Tibial artery (tissue), 4 donors: ENCODE data around the gene KIDINS220.
A peak's percentile ranks its signal among the peaks of the same experiment; 100 is the strongest.
"Not testable (repeated sequence)": the region's sequence is repeated elsewhere in the genome, so short reads cannot be mapped to it uniquely, and the experiment has no call there.

Source experiments
- DNase-seq, 2 donors: peaks; one replicate each; pipeline ENCODE4 v3.0.0-alpha.2; 2019
- H3K27ac ChIP-seq, 2 donors: fragments of 200-600 bp; sonication (generic) in 1 of 2; 1 replicate in 1 of 2; 2 replicates in 1 of 2; pipeline ENCODE4 v1.5.1; 2018 to 2019; ENCODE audit warnings: mild to moderate bottlenecking in 1 of 2
- H3K27me3 ChIP-seq, 2 donors: fragments of 200-600 bp; sonication (generic) in 1 of 2; one replicate each; pipeline versions ENCODE4 v1.5.1 to v1.6.0; 2016 to 2019
- H3K36me3 ChIP-seq, 3 donors: fragments of 200-600 bp; sonication (generic) in 2 of 3; one replicate each; pipeline ENCODE4 v1.5.1; 2016 to 2019; ENCODE audit warnings: mild to moderate bottlenecking in 2 of 3
- H3K4me1 ChIP-seq, 4 donors: fragments of 200-600 bp; sonication (generic) in 2 of 4; 1 replicate in 3 of 4; 2 replicates in 1 of 4; pipeline ENCODE4 v1.5.1; 2016 to 2019
- H3K4me3 ChIP-seq, 2 donors: fragments of 200-600 bp; sonication (generic) in 1 of 2; 1 replicate in 1 of 2; 2 replicates in 1 of 2; pipeline ENCODE4 v1.5.1; 2018 to 2019; ENCODE audit warnings: mild to moderate bottlenecking in 2 of 2
- H3K9me3 ChIP-seq, 3 donors: fragments of 200-600 bp; sonication (generic) in 1 of 3; one replicate each; pipeline ENCODE4 v1.5.1; 2016 to 2019
- intact Hi-C: fragments of 100-400 bp; cut with DNase I; formaldehyde crosslinking; loops from one replicate; pipeline ENCODE4 v1.15.0; 2023; ENCODE audit warnings: low total_unique reads
- TF ChIP-seq, protein P1 (sequence below), 2 experiments: fragments of 200-600 bp in 1 of 2; fragments of 450-650 bp in 1 of 2; IDR thresholded peaks; one replicate each; pipeline ENCODE4 v1.5.1; 2017 to 2019; ENCODE audit warnings: antibody characterized with exemption in 2 of 2, mild to moderate bottlenecking in 1 of 2, moderate library complexity in 1 of 2

KIDINS220 gene

DNA sequence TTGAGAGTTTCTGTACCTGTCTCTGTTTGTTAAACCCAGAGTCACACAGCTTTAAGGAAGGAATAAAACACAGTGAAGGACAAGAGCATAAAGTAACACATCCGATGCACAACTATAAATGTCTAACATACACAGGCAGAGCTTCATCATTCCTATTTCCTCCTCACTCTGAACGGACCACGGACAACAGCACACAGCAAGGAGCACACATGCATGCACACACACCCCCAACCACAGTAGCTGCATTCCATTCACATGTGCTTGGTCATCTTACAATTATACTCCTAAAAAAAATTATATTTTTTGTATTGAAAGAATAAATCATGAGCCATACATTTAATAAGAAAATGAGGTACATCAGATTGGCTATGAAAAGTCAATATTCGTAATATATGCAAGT lies 97.3 kb downstream of the KIDINS220 start:
- Histone ChIP-seq H3K27ac (no peak overlapping the region), H3K4me1 (no peaks in the 10 kb centered on the region), H3K4me3 (no peak overlapping the region), H3K9me3 (no peaks in the 10 kb centered on the region), H3K27me3 (no peaks in the 10 kb centered on the region), H3K36me3 (peaks cover 19 to 50% (median 33%) of the 10 kb centered on the region in 3 donors)
- intact Hi-C loops: no loop called here
- DNase-seq: no peak
- TF ChIP-seq, protein P1, sequence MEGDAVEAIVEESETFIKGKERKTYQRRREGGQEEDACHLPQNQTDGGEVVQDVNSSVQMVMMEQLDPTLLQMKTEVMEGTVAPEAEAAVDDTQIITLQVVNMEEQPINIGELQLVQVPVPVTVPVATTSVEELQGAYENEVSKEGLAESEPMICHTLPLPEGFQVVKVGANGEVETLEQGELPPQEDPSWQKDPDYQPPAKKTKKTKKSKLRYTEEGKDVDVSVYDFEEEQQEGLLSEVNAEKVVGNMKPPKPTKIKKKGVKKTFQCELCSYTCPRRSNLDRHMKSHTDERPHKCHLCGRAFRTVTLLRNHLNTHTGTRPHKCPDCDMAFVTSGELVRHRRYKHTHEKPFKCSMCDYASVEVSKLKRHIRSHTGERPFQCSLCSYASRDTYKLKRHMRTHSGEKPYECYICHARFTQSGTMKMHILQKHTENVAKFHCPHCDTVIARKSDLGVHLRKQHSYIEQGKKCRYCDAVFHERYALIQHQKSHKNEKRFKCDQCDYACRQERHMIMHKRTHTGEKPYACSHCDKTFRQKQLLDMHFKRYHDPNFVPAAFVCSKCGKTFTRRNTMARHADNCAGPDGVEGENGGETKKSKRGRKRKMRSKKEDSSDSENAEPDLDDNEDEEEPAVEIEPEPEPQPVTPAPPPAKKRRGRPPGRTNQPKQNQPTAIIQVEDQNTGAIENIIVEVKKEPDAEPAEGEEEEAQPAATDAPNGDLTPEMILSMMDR (IDR thresholded peaks at IDR 0.05): no peak

DNA sequence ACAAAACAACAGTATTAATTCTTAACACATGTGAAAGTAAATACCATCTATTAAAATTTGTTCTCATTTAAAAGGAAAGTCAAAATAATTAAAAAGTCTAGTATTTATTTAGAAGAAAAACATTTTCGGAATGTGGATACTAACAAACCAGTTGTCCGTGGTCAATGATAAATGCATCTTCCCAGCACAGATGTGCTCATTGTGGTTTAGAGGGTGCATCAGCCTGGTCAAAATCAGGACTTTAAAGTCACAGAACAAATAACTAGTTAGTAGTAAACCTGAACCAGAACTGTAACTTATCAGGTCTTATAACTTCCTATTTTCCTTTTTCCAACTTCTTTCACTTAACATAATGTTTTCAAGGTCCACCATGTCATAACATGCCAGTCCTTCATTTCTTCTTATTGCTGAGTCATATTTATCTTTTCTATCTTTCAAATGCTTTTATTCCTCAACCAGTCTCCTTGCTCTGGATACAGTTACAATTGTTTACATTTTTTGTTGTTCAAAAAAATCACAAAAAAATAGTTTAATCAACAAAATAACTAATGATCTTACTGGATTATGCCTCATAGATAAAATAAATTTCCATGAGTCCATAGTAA lies 99.7 kb downstream of the KIDINS220 start:
- intact Hi-C loops: no loop called here
- no peaks in the 10 kb centered on the region for H3K9me3 ChIP-seq
- H3K27me3 ChIP-seq: no peaks in the 10 kb centered on the region
- H3K36me3 ChIP-seq: peaks cover 39 to 57% (median 43%) of the 10 kb centered on the region in 3 donors
- TF ChIP-seq, protein P1 (IDR thresholded peaks at IDR 0.05): no peak
- DNase-seq: no peak
- H3K4me3 ChIP-seq: no peak overlapping the region
- H3K27ac ChIP-seq: no peak overlapping the region
- H3K4me1 ChIP-seq: no peaks in the 10 kb centered on the region

DNA sequence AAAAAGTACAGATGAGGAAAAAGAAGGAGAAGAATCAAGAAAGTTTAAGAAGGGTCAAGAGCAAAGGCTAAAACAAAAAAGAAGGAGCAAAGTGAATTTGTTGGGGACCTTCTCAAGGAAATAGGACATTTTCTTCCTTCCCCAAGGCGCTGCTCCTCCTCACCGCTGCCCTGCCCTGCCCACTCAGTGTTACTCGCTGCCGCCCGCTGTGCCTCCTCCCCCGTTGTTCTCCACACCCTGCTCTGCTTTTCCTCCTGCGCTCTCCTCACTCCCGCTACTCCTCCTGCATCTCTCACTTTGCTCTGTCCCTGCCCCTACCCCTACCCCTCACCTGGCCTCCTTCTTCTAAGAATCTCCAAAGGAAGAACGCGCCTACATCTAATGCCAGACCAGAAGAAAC lies 104.8 kb downstream of the KIDINS220 start:
- no peak for DNase-seq
- TF ChIP-seq, protein P1 (IDR thresholded peaks at IDR 0.05): no peak
- Histone ChIP-seq H3K27me3 (no peaks in the 10 kb centered on the region), H3K4me3 (no peak overlapping the region), H3K27ac (no peak overlapping the region), H3K9me3 (no peaks in the 10 kb centered on the region), H3K36me3 (peaks cover 67 to 96% (median 75%) of the 10 kb centered on the region in 3 donors), H3K4me1 (peaks cover 0 to 4% (median 0%) of the 10 kb centered on the region in 4 donors)
- intact Hi-C loops: no loop called here

DNA sequence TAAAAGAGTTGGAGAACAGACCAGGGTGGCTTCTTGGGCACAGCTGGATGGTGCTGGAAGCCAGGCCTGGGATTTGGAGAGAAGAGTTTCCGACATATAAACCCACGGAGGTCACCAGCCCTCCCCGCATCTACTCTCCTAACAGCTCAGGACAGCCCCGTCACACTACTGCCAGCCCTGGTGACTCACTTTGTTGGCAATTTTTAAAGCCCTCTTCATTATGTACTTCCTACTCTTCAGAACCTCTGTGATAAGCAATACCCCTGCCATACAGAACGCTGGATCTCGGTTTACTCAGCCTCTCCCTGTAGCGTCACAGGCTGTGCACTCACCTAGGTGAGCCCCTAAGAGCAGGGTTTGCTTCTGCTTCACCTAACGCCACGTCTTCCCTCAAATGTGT lies 107.5 kb downstream of the KIDINS220 start:
- Histone ChIP-seq H3K9me3 (no peaks in the 10 kb centered on the region), H3K36me3 (peaks cover 54 to 83% (median 71%) of the 10 kb centered on the region in 3 donors)
- TF ChIP-seq, protein P1 (IDR thresholded peaks at IDR 0.05): no peak

DNA sequence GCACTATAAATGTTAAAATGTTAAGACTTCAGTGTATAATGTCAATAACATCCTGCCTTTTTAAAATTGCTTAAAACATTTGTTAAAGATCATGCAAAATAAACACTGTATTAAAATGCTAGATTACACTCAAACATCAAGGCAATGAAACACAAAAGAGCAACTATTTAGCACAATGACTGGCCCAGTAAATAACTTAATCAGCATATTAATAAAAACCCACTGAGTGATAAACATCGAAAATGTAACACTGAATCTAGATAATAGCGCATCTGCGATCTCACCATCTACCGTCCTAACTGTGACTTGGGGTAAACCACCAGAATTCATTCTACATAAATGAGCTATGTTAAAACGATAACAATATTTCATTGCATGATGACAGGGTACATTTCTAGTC lies 108.3 kb downstream of the KIDINS220 start:
- H3K27ac ChIP-seq, H3K4me3 ChIP-seq, H3K27me3 ChIP-seq, H3K9me3 ChIP-seq, H3K4me1 ChIP-seq, intact Hi-C loops, DNase-seq: not testable (repeated sequence)
- peaks cover 46 to 75% (median 67%) of the 10 kb centered on the region in 3 donors for H3K36me3 ChIP-seq

More for the DNA sequence above, 107.5 kb downstream of the KIDINS220 start:
- H3K27me3 ChIP-seq: no peaks in the 10 kb centered on the region
- peak in 1 of 2 donors; percentile 72 for DNase-seq
- H3K4me1 ChIP-seq: peaks cover 0 to 4% (median 0%) of the 10 kb centered on the region in 4 donors
- no peak overlapping the region for H3K27ac ChIP-seq
- intact Hi-C loops: no loop called here
- H3K4me3 ChIP-seq: no peak overlapping the region

DNA sequence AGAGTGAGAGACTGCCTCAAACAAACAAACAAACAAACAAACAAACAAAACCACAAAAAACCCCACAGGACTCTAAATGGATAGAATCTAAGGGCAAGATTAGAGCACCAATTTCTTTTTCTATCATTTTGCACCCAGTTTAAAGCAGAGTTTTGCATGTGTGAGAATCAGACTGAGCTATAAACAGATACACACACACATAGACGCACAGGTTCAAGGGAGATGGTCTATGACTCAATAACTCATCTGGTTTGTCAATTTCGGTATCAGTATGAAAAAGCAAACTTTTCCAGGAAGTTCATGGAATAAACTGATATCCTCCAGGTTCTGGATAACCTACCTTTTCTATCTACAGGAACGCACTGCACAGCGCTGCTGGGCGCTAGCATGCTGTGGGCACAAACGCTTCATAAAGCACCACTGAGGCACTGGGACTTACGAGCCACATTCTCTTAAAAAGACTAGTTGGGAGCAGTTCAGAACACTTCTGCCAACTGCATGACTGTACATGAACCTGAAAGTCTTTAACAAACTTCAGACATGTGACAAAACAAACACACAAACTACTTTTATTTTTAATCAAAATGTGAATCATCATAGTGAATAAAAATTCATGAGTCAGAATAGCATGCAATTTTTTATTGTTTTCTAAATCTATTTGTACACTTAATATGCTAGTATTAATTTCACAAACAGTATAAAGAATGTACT lies 109.0 kb downstream of the KIDINS220 start:
- TF ChIP-seq, protein P1 (IDR thresholded peaks at IDR 0.05): no peak
- Histone ChIP-seq H3K4me3 (no peak overlapping the region), H3K9me3 (no peaks in the 10 kb centered on the region), H3K36me3 (peaks cover 39 to 68% (median 61%) of the 10 kb centered on the region in 3 donors), H3K27me3 (no peaks in the 10 kb centered on the region), H3K27ac (no peak overlapping the region), H3K4me1 (peaks cover 0 to 4% (median 0%) of the 10 kb centered on the region in 4 donors)
- intact Hi-C loops: no loop called here
- DNase-seq: no peak
